UCSD-AML1 (cell line): ENCODE data around the gene EHD2.
"Not testable (repeated sequence)": the region's sequence is repeated elsewhere in the genome, so short reads cannot be mapped to it uniquely, and the experiment has no call there.

Experiments used
- DNase-seq: peaks from one replicate; lab custom pipeline; 2025; ENCODE audit not compliant: unreplicated experiment; lab: John Stamatoyannopoulos, UW

Gene EHD2

GRCh38 chr19:47713046-47714021 is at the start of gene EHD2:
Gene EHD2 (plus strand): TSS chr19:47713422. CDS start chr19:47716613, 3,191 bp downstream.
- peak; percentile 82 for DNase-seq

GRCh38 chr19:47663435-47663910 is 49.7 kb upstream of the EHD2 start:
- no peak for DNase-seq

- DNase-seq: peak; percentile 24
Observed at GRCh38 chr19:47663911-47664771, 49.1 kb upstream of the EHD2 start.

GRCh38 chr19:47668556-47668955 is 44.7 kb upstream of the EHD2 start:
- DNase-seq: not testable (repeated sequence)

- DNase-seq: no peak
Observed at GRCh38 chr19:47670736-47671135, 42.5 kb upstream of the EHD2 start.

GRCh38 chr19:47671499-47671898 is 41.7 kb upstream of the EHD2 start:
- DNase-seq: no peak

- DNase-seq: no peak
Observed at GRCh38 chr19:47673426-47673825, 39.8 kb upstream of the EHD2 start.

- no peak for DNase-seq
Observed at GRCh38 chr19:47674548-47674947, 38.7 kb upstream of the EHD2 start.

- no peak for DNase-seq
Observed at GRCh38 chr19:47675271-47675670, 38.0 kb upstream of the EHD2 start.

- no peak for DNase-seq
Observed at GRCh38 chr19:47675859-47676258, 37.4 kb upstream of the EHD2 start.

- DNase-seq: no peak
Observed at GRCh38 chr19:47676811-47677210, 36.4 kb upstream of the EHD2 start.

- no peak for DNase-seq
Observed at GRCh38 chr19:47679251-47679900, 33.8 kb upstream of the EHD2 start.

- DNase-seq: no peak
Observed at GRCh38 chr19:47679922-47680857, 33.0 kb upstream of the EHD2 start.

GRCh38 chr19:47680858-47681332 is 32.3 kb upstream of the EHD2 start:
- DNase-seq: no peak

GRCh38 chr19:47681388-47681787 is 31.8 kb upstream of the EHD2 start:
- DNase-seq: no peak

- no peak for DNase-seq
Observed at GRCh38 chr19:47681936-47682335, 31.3 kb upstream of the EHD2 start.

- no peak for DNase-seq
Observed at GRCh38 chr19:47682939-47683338, 30.3 kb upstream of the EHD2 start.

GRCh38 chr19:47686679-47687450 is 26.4 kb upstream of the EHD2 start:
- no peak for DNase-seq

- DNase-seq: no peak
Observed at GRCh38 chr19:47687906-47688305, 25.3 kb upstream of the EHD2 start.
